Measurements from ENCODE around the gene PTN.

DNA sequence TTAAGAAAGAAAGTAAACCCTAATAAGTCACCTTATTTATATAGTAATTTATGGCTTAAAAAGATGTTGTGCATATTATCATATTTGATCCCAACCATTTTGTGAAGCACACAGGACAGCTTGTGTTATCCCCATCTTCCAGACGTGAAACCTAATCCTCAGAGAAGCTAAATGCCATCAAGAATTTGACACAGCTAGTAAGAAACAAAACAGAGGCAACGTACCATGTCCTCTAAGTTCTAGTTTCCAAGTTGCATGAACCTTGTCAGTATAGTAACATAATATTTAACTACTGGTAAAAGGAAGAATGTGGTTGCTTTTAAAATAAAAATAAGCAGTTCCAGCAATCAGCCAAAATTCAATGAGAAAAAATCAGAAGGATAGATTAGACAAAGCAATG is 41.5 kb downstream of the PTN start:
- TF ChIP-seq CTCF (IDR thresholded peaks at IDR 0.05; ENCODE audit: borderline replicate concordance, extremely low read depth, low read length, poor library complexity, severe bottlenecking), result no peak
- no peak for TF ChIP-seq EZH2 (IDR thresholded peaks at IDR 0.05; ENCODE audit: borderline replicate concordance, low read depth, low read length, severe bottlenecking)

Data from DND-41 (cell line).